Measurements from ENCODE around the gene ZBP1. TPM values are rescaled to one million over a fixed set of nuclear protein-coding genes. Genes with fewer than 3 reads are reported as not detected.

Gene ZBP1
- polyA plus RNA-seq, 1 of the 3 experiments (the other 2 are of a cell fraction), result not detected

- Histone ChIP-seq H3K9me2 (no peaks in the 10 kb centered on the region), H3K9ac (no peak overlapping the region), H3K9me3 (no peaks in the 10 kb centered on the region), H4K20me1 (ENCODE audit: insufficient read depth) (no peaks in the 10 kb centered on the region), H3K4me2 (no peak overlapping the region), H3K79me2 (ENCODE audit: insufficient read depth) (no peaks in the 10 kb centered on the region), H3K27ac (ENCODE audit: low read depth in 2 of 2, low read length in 1 of 2) (no peak overlapping the region; a peak in 1 of 4 replicates), H3K27me3 (ENCODE audit: insufficient read depth) (no peaks in the 10 kb centered on the region), H3K4me1 (ENCODE audit: control insufficient read depth in 1 of 2, insufficient read depth in 2 of 2, low read depth in 1 of 2, low read length in 1 of 2) (peaks cover 0 to 15% of the 10 kb centered on the region in 2 experiments; a peak in 1 of 4 replicates), H2AFZ (ENCODE audit: low read depth) (no peak overlapping the region), H3K36me3 (replicated peaks in 1 of 2; ENCODE audit: control insufficient read depth in 1 of 2, insufficient read depth in 2 of 2, low read length in 1 of 2) (no peaks in the 10 kb centered on the region), H3F3A (replicated peaks; ENCODE audit: insufficient read depth) (no peaks in the 10 kb centered on the region), H3K4me3 (ENCODE audit: low read depth in 2 of 2, low read length in 1 of 2) (no peak overlapping the region)
- ChIA-PET CTCF (interaction anchor here (0.9 to 4.5 kb wide), 10 partner anchors 10 to 583 kb away, joined by 3 to 20 read pairs (median 4); no protein-coding TSS in a partner anchor), POLR2A (no interaction called here)
- no peak for DNase-seq
- WGBS (ENCODE audit: low lambda C conversion rate), result 71% methylated on average over 1 of the region's 2 CpGs
- TF ChIP-seq USF1 (IDR thresholded peaks at IDR 0.05; ENCODE audit: borderline replicate concordance, low read depth) (no peak), TCF12 (IDR thresholded peaks at IDR 0.05) (no peak), MXI1 (IDR thresholded peaks at IDR 0.05; ENCODE audit: low read depth, low read length) (no peak), FOXM1 (IDR thresholded peaks at IDR 0.05; ENCODE audit: low read depth) (no peak), FOSL2 (IDR thresholded peaks at IDR 0.05; ENCODE audit: borderline replicate concordance, low read depth) (no peak), MEF2A (IDR thresholded peaks at IDR 0.05; ENCODE audit: borderline replicate concordance, low read depth) (no peak), SIN3A (IDR thresholded peaks at IDR 0.05; ENCODE audit: borderline replicate concordance, low read depth, low read length) (no peak), FOXJ3 (CRISPR knock-in tag; IDR thresholded peaks at IDR 0.05) (no peak), EP300 (IDR thresholded peaks at IDR 0.05; ENCODE audit: borderline replicate concordance in 1 of 2, low read depth in 1 of 2, low read length in 1 of 2) (no peak), ELF1 (IDR thresholded peaks at IDR 0.05) (no peak), JUND (IDR thresholded peaks at IDR 0.05) (no peak), USF2 (IDR thresholded peaks at IDR 0.05; ENCODE audit: borderline replicate concordance, low read depth, low read length) (no peak)
These were observed 7.1 kb upstream of the ZBP1 start for GRCh38 chr20:57627339-57627738.

- Histone ChIP-seq H4K20me1 (ENCODE audit: insufficient read depth) (no peaks in the 10 kb centered on the region), H2AFZ (ENCODE audit: low read depth) (no peak overlapping the region), H3K9ac (no peak overlapping the region), H3K36me3 (replicated peaks in 1 of 2; ENCODE audit: control insufficient read depth in 1 of 2, insufficient read depth in 2 of 2, low read length in 1 of 2) (no peaks in the 10 kb centered on the region), H3K27ac (ENCODE audit: low read depth in 2 of 2, low read length in 1 of 2) (no peak overlapping the region), H3K4me2 (no peak overlapping the region), H3K4me1 (ENCODE audit: control insufficient read depth in 1 of 2, insufficient read depth in 2 of 2, low read depth in 1 of 2, low read length in 1 of 2) (peaks cover 0 to 15% of the 10 kb centered on the region in 2 experiments; a peak in 1 of 4 replicates), H3K9me2 (no peaks in the 10 kb centered on the region), H3F3A (replicated peaks; ENCODE audit: insufficient read depth) (no peaks in the 10 kb centered on the region), H3K4me3 (ENCODE audit: low read depth in 2 of 2, low read length in 1 of 2) (no peak overlapping the region), H3K27me3 (ENCODE audit: insufficient read depth) (no peaks in the 10 kb centered on the region), H3K9me3 (no peaks in the 10 kb centered on the region), H3K79me2 (ENCODE audit: insufficient read depth) (no peaks in the 10 kb centered on the region)
- ChIA-PET CTCF (interaction anchor here (1.5 to 4.5 kb wide), 3 partner anchors 29 to 583 kb away, joined by 5 to 20 read pairs (median 15); no protein-coding TSS in a partner anchor), POLR2A (interaction anchor here (0.6 kb wide), 1 partner anchor 571 kb away, joined by 3 read pairs; no protein-coding TSS in a partner anchor)
- 33% methylated on average over 2 of the region's 2 CpGs for WGBS (ENCODE audit: low lambda C conversion rate)
- no peak for TF ChIP-seq TCF12 (IDR thresholded peaks at IDR 0.05)
- no peak for TF ChIP-seq GABPA (IDR thresholded peaks at IDR 0.05; ENCODE audit: low read depth)
- no peak for TF ChIP-seq EP300 (IDR thresholded peaks at IDR 0.05; ENCODE audit: borderline replicate concordance in 1 of 2, low read depth in 1 of 2, low read length in 1 of 2)
- TF ChIP-seq TEAD4 (IDR thresholded peaks at IDR 0.05; ENCODE audit: borderline replicate concordance, insufficient read depth), result no peak
- no peak for TF ChIP-seq FOXM1 (IDR thresholded peaks at IDR 0.05; ENCODE audit: low read depth)
- TF ChIP-seq CHD2 (IDR thresholded peaks at IDR 0.05; ENCODE audit: low read length, partially characterized antibody), result no peak
- TF ChIP-seq YY1 (IDR thresholded peaks at IDR 0.05; ENCODE audit: low read depth), result no peak
- no peak for TF ChIP-seq RAD21 (IDR thresholded peaks at IDR 0.05; ENCODE audit: low read length)
- TF ChIP-seq NFIC (IDR thresholded peaks at IDR 0.05; ENCODE audit: borderline replicate concordance), result no peak
- TF ChIP-seq EZH2phosphoT487 (IDR thresholded peaks at IDR 0.05; ENCODE audit: borderline replicate concordance, low read depth), result no peak
- DNase-seq, result no peak
These were observed 5.8 kb upstream of the ZBP1 start for GRCh38 chr20:57625978-57626377.
